HepG2 (cell line): ENCODE measurements around the gene CYB5D1. TPM values are rescaled to one million over a fixed set of nuclear protein-coding genes. Genes with fewer than 3 reads are reported as not detected.

Experiments
- CEBPB ChIP-seq: IDR thresholded peaks from 2 replicates; pipeline ENCODE4 v1.6.1; 2011; ENCODE audit warnings: low read depth, low read length, improper control_type of control experiment, borderline replicate concordance
- HCFC1 ChIP-seq: fragments of 150-350 bp; IDR thresholded peaks from 2 replicates; pipeline ENCODE4 v1.6.1; 2014; ENCODE audit warnings: low read depth, low read length
- HMG20A ChIP-seq: IDR thresholded peaks from 2 replicates; pipeline ENCODE4 v1.6.1; 2016; ENCODE audit warnings: borderline replicate concordance
- MAFK ChIP-seq, 2 experiments: IDR thresholded peaks in 1 of 2; conservative IDR thresholded peaks in 1 of 2; 2 replicates each; pipeline ENCODE4 v1.6.1; 2011; ENCODE audit warnings: improper control_type of control experiment in 2 of 2, low read length in 2 of 2
- MED1 ChIP-seq: sonication (generic); formaldehyde crosslinking; IDR thresholded peaks from 2 replicates; pipeline ENCODE4 v1.4.0; 2020; ENCODE audit warnings: missing genetic modification reagents
- NFYC ChIP-seq: IDR thresholded peaks from 2 replicates; pipeline ENCODE4 v1.6.1; 2016; ENCODE audit warnings: missing genetic modification reagents, missing compliant biosample characterization
- RCOR2 ChIP-seq: IDR thresholded peaks from 2 replicates; pipeline ENCODE4 v1.6.1; 2016; ENCODE audit warnings: missing biosample characterization, missing genetic modification reagents
- ZFP41 ChIP-seq: sonication (generic); formaldehyde crosslinking; IDR thresholded peaks from 2 replicates; pipeline ENCODE4 v1.4.0; 2020; ENCODE audit warnings: mild to moderate bottlenecking, missing genetic modification reagents, borderline replicate concordance
- ZNF510 ChIP-seq: sonication (generic); formaldehyde crosslinking; IDR thresholded peaks from 2 replicates; pipeline ENCODE4 v1.4.0; 2020; ENCODE audit warnings: low read depth, mild to moderate bottlenecking, missing genetic modification reagents
- ZNF543 ChIP-seq: sonication (generic); formaldehyde crosslinking; IDR thresholded peaks from 2 replicates; pipeline ENCODE4 v1.4.0; 2020; ENCODE audit warnings: mild to moderate bottlenecking, missing genetic modification reagents
- ZNF546 ChIP-seq: sonication (generic); formaldehyde crosslinking; conservative IDR thresholded peaks from 2 replicates; pipeline ENCODE4 v1.8.1; 2023; ENCODE audit warnings: mild to moderate bottlenecking, missing genetic modification reagents
- ZNF558 ChIP-seq: sonication (generic); formaldehyde crosslinking; IDR thresholded peaks from 2 replicates; pipeline ENCODE4 v1.9.0; 2022; ENCODE audit warnings: mild to moderate bottlenecking, missing genetic modification reagents, borderline replicate concordance
- ZNF672 ChIP-seq: sonication (generic); formaldehyde crosslinking; IDR thresholded peaks from 2 replicates; pipeline ENCODE4 v1.8.1; 2022; ENCODE audit warnings: missing genetic modification reagents
- ZNF75D ChIP-seq: sonication (generic); formaldehyde crosslinking; IDR thresholded peaks from 2 replicates; pipeline ENCODE4 v1.8.1; 2023; ENCODE audit warnings: missing genetic modification reagents, mild to moderate bottlenecking, borderline replicate concordance
- ZNF775 ChIP-seq: sonication (generic); formaldehyde crosslinking; IDR thresholded peaks from 2 replicates; pipeline ENCODE4 v1.4.0; 2020; ENCODE audit warnings: missing genetic modification reagents, mild to moderate bottlenecking, moderate library complexity, borderline replicate concordance
- polyA plus RNA-seq, 8 experiments: library from polyadenylated mRNA; depleted of rRNA in 3 of 8; stranded (reverse) in 7 of 8; unstranded in 1 of 8; fragments of >200 nt; fragmentation: Illumina TruSeq in 4 of 8; extraction: Trizol in 4 of 8; gene quantifications; 2 replicates each; pipeline versions ENCODE4 v1.2.1 to v1.2.3, GENCODE V29; 2011 to 2016; ENCODE audit warnings: low read depth in 4 of 8, missing spikeins in 1 of 8, mixed read lengths in 1 of 8; ENCODE audit not compliant: insufficient read depth in 1 of 8
- total RNA-seq, 5 experiments: library from RNA; depleted of rRNA; stranded (reverse); fragments of >200 nt; fragmentation: Illumina TruSeq; extraction: Trizol; gene quantifications; 2 replicates each; pipeline ENCODE4 v1.2.3, GENCODE V29; 2016; ENCODE audit warnings: low read depth in 1 of 5
- TF ChIP-seq, protein P1 (sequence below): sonication (generic); formaldehyde crosslinking; IDR thresholded peaks from 2 replicates; pipeline ENCODE4 v1.8.1; 2023; ENCODE audit warnings: mild to moderate bottlenecking, moderate library complexity, missing genetic modification reagents
- TF ChIP-seq, protein P2 (sequence below): sonication (generic); formaldehyde crosslinking; IDR thresholded peaks from 2 replicates; pipeline ENCODE4 v1.9.0; 2021; ENCODE audit warnings: missing genetic modification reagents, mild to moderate bottlenecking, borderline replicate concordance
- TF ChIP-seq, protein P3 (sequence below): fragments of 450-650 bp; IDR thresholded peaks from 2 replicates; pipeline ENCODE4 v1.6.1; 2017; ENCODE audit warnings: mild to moderate bottlenecking
- TF ChIP-seq, protein P4 (sequence below): sonication (generic); formaldehyde crosslinking; IDR thresholded peaks from 2 replicates; pipeline ENCODE4 v1.5.1; 2020; ENCODE audit warnings: mild to moderate bottlenecking, missing genetic modification reagents, moderate library complexity
- TF ChIP-seq, protein P5 (sequence below): sonication (generic); formaldehyde crosslinking; IDR thresholded peaks from 2 replicates; pipeline ENCODE4 v1.4.0; 2020; ENCODE audit warnings: mild to moderate bottlenecking, missing genetic modification reagents

CYB5D1 gene
- total and polyA plus RNA-seq, 2 of the 13 experiments (the other 11 are each of a cell fraction or from before 2014, with no cell fraction given): 8.9 to 17.0 TPM

DNA sequence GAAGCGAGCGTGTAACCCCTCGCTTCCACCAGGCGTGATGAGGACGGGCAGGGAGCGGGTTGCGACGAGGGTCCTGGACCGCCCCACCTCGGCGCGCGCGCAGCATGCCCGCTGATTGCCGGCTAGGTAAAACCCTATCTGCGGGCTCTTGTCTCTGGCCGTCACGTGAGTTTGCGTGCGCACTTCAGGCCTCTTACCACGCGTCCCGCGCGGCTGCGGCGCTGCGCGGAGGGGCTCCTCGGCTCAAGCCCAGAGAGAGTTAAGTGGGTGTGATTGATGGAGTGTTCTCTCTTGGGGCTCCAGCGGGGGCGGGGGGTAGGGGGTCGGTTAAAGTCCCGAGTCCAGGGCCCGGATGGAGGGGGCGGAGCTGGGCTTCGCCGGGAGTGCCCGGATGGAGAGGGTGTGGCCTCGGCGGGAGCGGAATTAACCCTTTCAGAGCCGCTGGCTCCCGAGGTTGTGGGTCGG lies 15.9 kb upstream of the CYB5D1 start (continued):
- TF ChIP-seq ZNF775 (CRISPR knock-in tag) (0 out of 2 replicates have a peak, but pooled peaks have one; percentile 64), ZNF543 (CRISPR knock-in tag) (0 out of 2 replicates have a peak, but pooled peaks have one; percentile 4), HMG20A (CRISPR knock-in tag) (no peak), MAFK (conservative IDR thresholded peaks at IDR 0.05 in 1 of 2, IDR thresholded peaks at IDR 0.05 in 1 of 2; ENCODE audit: low read length in 2 of 2) (no peak), ZNF558 (0 out of 2 replicates have a peak, but pooled peaks have one; percentile 26), CEBPB (no peak), ZNF75D (CRISPR knock-in tag) (no peak), RCOR2 (CRISPR knock-in tag) (no peak), ZNF510 (CRISPR knock-in tag) (0 out of 2 replicates have a peak, but pooled peaks have one; percentile 64), ZNF546 (CRISPR knock-in tag) (no peak), NFYC (CRISPR knock-in tag) (no peak), HCFC1 (no peak), ZFP41 (no peak), ZNF672 (CRISPR knock-in tag) (no peak), MED1 (CRISPR knock-in tag) (peak; percentile 34; the same call in 1 of the 2 replicates)
- TF ChIP-seq, protein P1, sequence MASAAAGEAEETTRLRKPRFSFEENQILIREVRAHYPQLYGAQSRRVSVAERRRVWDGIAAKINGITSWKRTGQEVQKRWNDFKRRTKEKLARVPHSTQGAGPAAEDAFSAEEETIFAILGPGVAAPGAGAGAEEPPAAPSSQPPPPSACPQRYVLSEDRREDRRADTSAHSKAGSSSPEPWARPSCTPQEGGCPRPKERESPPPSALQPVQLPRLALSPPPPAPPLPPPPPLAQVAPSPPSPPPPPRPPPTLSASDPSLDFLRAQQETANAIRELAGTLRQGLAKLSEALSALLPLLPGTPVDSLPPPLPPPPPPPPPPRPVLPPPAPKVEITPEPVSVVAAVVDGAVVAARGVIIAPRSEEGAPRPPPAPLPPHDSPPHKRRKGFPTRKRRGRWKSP (CRISPR knock-in tag): 0 out of 2 replicates have a peak, but pooled peaks have one; percentile 36
- TF ChIP-seq, protein P2, sequence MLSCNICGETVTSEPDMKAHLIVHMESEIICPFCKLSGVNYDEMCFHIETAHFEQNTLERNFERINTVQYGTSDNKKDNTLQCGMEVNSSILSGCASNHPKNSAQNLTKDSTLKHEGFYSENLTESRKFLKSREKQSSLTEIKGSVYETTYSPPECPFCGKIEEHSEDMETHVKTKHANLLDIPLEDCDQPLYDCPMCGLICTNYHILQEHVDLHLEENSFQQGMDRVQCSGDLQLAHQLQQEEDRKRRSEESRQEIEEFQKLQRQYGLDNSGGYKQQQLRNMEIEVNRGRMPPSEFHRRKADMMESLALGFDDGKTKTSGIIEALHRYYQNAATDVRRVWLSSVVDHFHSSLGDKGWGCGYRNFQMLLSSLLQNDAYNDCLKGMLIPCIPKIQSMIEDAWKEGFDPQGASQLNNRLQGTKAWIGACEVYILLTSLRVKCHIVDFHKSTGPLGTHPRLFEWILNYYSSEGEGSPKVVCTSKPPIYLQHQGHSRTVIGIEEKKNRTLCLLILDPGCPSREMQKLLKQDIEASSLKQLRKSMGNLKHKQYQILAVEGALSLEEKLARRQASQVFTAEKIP (CRISPR knock-in tag): no peak
- TF ChIP-seq, protein P3, sequence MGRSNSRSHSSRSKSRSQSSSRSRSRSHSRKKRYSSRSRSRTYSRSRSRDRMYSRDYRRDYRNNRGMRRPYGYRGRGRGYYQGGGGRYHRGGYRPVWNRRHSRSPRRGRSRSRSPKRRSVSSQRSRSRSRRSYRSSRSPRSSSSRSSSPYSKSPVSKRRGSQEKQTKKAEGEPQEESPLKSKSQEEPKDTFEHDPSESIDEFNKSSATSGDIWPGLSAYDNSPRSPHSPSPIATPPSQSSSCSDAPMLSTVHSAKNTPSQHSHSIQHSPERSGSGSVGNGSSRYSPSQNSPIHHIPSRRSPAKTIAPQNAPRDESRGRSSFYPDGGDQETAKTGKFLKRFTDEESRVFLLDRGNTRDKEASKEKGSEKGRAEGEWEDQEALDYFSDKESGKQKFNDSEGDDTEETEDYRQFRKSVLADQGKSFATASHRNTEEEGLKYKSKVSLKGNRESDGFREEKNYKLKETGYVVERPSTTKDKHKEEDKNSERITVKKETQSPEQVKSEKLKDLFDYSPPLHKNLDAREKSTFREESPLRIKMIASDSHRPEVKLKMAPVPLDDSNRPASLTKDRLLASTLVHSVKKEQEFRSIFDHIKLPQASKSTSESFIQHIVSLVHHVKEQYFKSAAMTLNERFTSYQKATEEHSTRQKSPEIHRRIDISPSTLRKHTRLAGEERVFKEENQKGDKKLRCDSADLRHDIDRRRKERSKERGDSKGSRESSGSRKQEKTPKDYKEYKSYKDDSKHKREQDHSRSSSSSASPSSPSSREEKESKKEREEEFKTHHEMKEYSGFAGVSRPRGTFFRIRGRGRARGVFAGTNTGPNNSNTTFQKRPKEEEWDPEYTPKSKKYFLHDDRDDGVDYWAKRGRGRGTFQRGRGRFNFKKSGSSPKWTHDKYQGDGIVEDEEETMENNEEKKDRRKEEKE: no peak
- TF ChIP-seq, protein P4, sequence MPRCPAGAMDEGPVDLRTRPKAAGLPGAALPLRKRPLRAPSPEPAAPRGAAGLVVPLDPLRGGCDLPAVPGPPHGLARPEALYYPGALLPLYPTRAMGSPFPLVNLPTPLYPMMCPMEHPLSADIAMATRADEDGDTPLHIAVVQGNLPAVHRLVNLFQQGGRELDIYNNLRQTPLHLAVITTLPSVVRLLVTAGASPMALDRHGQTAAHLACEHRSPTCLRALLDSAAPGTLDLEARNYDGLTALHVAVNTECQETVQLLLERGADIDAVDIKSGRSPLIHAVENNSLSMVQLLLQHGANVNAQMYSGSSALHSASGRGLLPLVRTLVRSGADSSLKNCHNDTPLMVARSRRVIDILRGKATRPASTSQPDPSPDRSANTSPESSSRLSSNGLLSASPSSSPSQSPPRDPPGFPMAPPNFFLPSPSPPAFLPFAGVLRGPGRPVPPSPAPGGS (CRISPR knock-in tag): no peak
- TF ChIP-seq, protein P5, sequence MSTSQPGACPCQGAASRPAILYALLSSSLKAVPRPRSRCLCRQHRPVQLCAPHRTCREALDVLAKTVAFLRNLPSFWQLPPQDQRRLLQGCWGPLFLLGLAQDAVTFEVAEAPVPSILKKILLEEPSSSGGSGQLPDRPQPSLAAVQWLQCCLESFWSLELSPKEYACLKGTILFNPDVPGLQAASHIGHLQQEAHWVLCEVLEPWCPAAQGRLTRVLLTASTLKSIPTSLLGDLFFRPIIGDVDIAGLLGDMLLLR (CRISPR knock-in tag): no peak
